CD14-positive monocyte (primary cell): ENCODE measurements around the gene RGS2. TPM values are rescaled to one million over a fixed set of nuclear protein-coding genes. Genes with fewer than 3 reads are reported as not detected.

Source experiments
- DNase-seq, 3 donors: peaks; one replicate each; pipeline ENCODE4 v3.0.0-alpha.2; 2011 to 2022
- H2AFZ ChIP-seq: 2 replicates; pipeline ENCODE4 v1.6.0; 2012; ENCODE audit warnings: mild to moderate bottlenecking, low read depth, low read length, inconsistent platforms; ENCODE audit not compliant: insufficient read depth, poor library complexity, severe bottlenecking
- H3K27ac ChIP-seq, 2 donors: 1 replicate in 1 of 2; 2 replicates in 1 of 2; pipeline ENCODE4 v1.5.1; 2012 to 2013; ENCODE audit warnings: low read length in 2 of 2, control low read depth in 1 of 2, inconsistent platforms in 1 of 2, low read depth in 1 of 2, mild to moderate bottlenecking in 1 of 2
- H3K27me3 ChIP-seq, 2 donors: one replicate each; pipeline versions ENCODE4 v1.6.0 to v1.6.1; 2011 to 2013; ENCODE audit warnings: low read length in 2 of 2; ENCODE audit not compliant: control insufficient read depth in 2 of 2, insufficient read depth in 2 of 2
- H3K36me3 ChIP-seq, 2 donors: replicated peaks in 1 of 2; 1 replicate in 1 of 2; 2 replicates in 1 of 2; pipeline versions ENCODE4 v1.5.1 to v1.6.1; 2012 to 2013; ENCODE audit warnings: low read length in 2 of 2, control low read depth in 1 of 2, inconsistent platforms in 1 of 2, mild to moderate bottlenecking in 1 of 2; ENCODE audit not compliant: insufficient read depth in 2 of 2, control insufficient read depth in 1 of 2
- H3K4me1 ChIP-seq, 2 donors: 1 replicate in 1 of 2; 2 replicates in 1 of 2; pipeline versions ENCODE4 v1.5.1 to v1.6.1; 2012 to 2013; ENCODE audit warnings: low read length in 2 of 2, control low read depth in 1 of 2, inconsistent platforms in 1 of 2, mild to moderate bottlenecking in 1 of 2, moderate library complexity in 1 of 2; ENCODE audit not compliant: insufficient read depth in 2 of 2, control insufficient read depth in 1 of 2
- H3K4me2 ChIP-seq: replicated peaks from 2 replicates; pipeline ENCODE3; 2012; ENCODE audit warnings: low read length, moderate library complexity, mild to moderate bottlenecking; ENCODE audit not compliant: poor library complexity, severe bottlenecking; ENCODE audit errors: extremely low read depth
- H3K4me3 ChIP-seq, 3 experiments: fragments of 200-600 bp in 1 of 3; sonication (generic) in 1 of 3; replicated peaks in 1 of 3; 1 replicate in 2 of 3; 2 replicates in 1 of 3; pipeline ENCODE4 v1.5.1; 2011 to 2013; ENCODE audit warnings: low read length in 3 of 3, mild to moderate bottlenecking in 3 of 3, control low read depth in 2 of 3, low read depth in 2 of 3, inconsistent platforms in 1 of 3, moderate library complexity in 1 of 3
- H3K79me2 ChIP-seq: 2 replicates; pipeline ENCODE4 v1.6.0; 2012; ENCODE audit warnings: mild to moderate bottlenecking, control low read depth, inconsistent platforms, low read length, moderate library complexity; ENCODE audit not compliant: insufficient read depth
- H3K9ac ChIP-seq: 2 replicates; pipeline ENCODE4 v1.6.0; 2017; ENCODE audit warnings: low read length, mild to moderate bottlenecking; ENCODE audit not compliant: insufficient read depth, poor library complexity, severe bottlenecking
- H3K9me3 ChIP-seq, 2 donors: replicated peaks in 1 of 2; 1 replicate in 1 of 2; 2 replicates in 1 of 2; pipeline versions ENCODE4 v1.5.1 to v1.6.1; 2012 to 2013; ENCODE audit warnings: low read length in 2 of 2, control low read depth in 1 of 2; ENCODE audit not compliant: control insufficient read depth in 1 of 2, insufficient read depth in 1 of 2
- H4K20me1 ChIP-seq: 2 replicates; pipeline ENCODE4 v1.6.0; 2012; ENCODE audit warnings: mild to moderate bottlenecking, low read length, control low read depth, moderate library complexity; ENCODE audit not compliant: insufficient read depth
- H3K27ac Mint-ChIP-seq, 7 donors: one replicate each; pipeline ENCODE4 v1.8.0; 2020; ENCODE audit warnings: mild to moderate bottlenecking in 7 of 7, mixed read lengths in 7 of 7, moderate library complexity in 6 of 7, inconsistent platforms in 2 of 7
- H3K27me3 Mint-ChIP-seq, 3 donors: one replicate each; pipeline ENCODE4 v1.8.0; 2021 to 2022; ENCODE audit warnings: low read depth in 3 of 3, mild to moderate bottlenecking in 3 of 3, mixed read lengths in 3 of 3, moderate library complexity in 3 of 3, inconsistent platforms in 1 of 3
- H3K36me3 Mint-ChIP-seq, 2 donors: one replicate each; pipeline ENCODE4 v1.8.0; 2020; ENCODE audit warnings: mixed read lengths in 2 of 2, inconsistent platforms in 1 of 2, mild to moderate bottlenecking in 1 of 2
- H3K4me1 Mint-ChIP-seq: one replicate; pipeline ENCODE4 v1.8.0; 2020; ENCODE audit warnings: mild to moderate bottlenecking, mixed read lengths
- H3K4me3 Mint-ChIP-seq, 2 donors: one replicate each; pipeline ENCODE4 v1.8.0; 2020; ENCODE audit warnings: mild to moderate bottlenecking in 2 of 2, mixed read lengths in 2 of 2, moderate library complexity in 1 of 2
- H3K9me3 Mint-ChIP-seq, 7 donors: one replicate each; pipeline ENCODE4 v1.8.0; 2020 to 2022; ENCODE audit warnings: mixed read lengths in 7 of 7, mild to moderate bottlenecking in 6 of 7, moderate library complexity in 6 of 7, inconsistent platforms in 2 of 7
- WGBS: methylation state at CpG from one replicate; pipeline ENCODE4 v1.1.5; 2013; ENCODE audit warnings: missing lambda C conversion rate; ENCODE audit not compliant: insufficient coverage; 5-methylcytosine and 5-hydroxymethylcytosine counted together
- intact Hi-C, 2 donors: fragments of 100-400 bp; cut with micrococcal nuclease; formaldehyde crosslinking; loops; one replicate each; pipeline versions ENCODE4 v1.15.0 to v1.15.1; 2023
- polyA plus RNA-seq, 3 donors: library from polyadenylated mRNA; depleted of rRNA in 1 of 3; unstranded in 2 of 3; stranded (reverse) in 1 of 3; fragments of 300-500 nt in 2 of 3; fragments of >200 nt in 1 of 3; fragmentation: Illumina TruSeq in 2 of 3; gene quantifications; 1 replicate in 2 of 3; 2 replicates in 1 of 3; pipeline ENCODE4 v1.2.3, GENCODE V29; 2012 to 2021
- TF ChIP-seq, protein P1 (sequence below): fragments of 200-600 bp; IDR thresholded peaks from one replicate; pipeline ENCODE4 v1.8.0; 2022; ENCODE audit warnings: antibody characterized with exemption, mild to moderate bottlenecking

RGS2 gene
- polyA plus RNA-seq, 3 donors = 974 to 3,307 (median 1,708) TPM

DNA sequence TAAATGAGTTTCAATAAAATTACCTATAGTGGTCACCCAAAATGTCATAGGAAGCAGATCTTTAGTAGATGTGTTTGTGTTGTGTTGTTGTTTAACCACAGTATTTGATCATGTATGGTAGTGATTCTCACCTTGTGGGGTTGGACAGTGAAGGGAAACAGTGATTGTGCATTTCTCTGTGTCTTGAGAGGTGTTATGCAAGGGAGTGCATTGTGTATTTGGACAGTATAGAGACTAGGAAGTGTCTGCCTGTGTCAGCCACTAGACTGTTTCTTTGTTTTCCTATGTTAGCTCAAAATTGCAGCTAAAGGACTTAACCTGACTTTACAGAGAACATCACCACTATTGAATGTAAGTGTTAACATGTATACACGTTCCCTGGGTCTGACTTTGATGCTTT, 6.0 kb downstream of the RGS2 start:
- intact Hi-C loops = loop anchor here (5.0 kb wide), 2 partner anchors 62 to 137 kb away; no protein-coding TSS in a partner anchor
- peak in 2 of 3 donors; percentile 39 to 60 for DNase-seq
- peaks cover 0 to 10% (median 0%) of the 10 kb centered on the region in 3 donors for H3K27me3 Mint-ChIP-seq
- H3K9me3 ChIP-seq = no peaks in the 10 kb centered on the region
- H3K9ac ChIP-seq = no peak overlapping the region
- no peak overlapping the region for H2AFZ ChIP-seq
- peaks cover 31 to 40% of the 10 kb centered on the region in 2 donors for H3K4me1 ChIP-seq
- no peak overlapping the region for H3K4me3 ChIP-seq
- no peak overlapping the region for H3K4me3 Mint-ChIP-seq
- H3K9me3 Mint-ChIP-seq = peaks cover 0 to 4% (median 4%) of the 10 kb centered on the region in 7 donors
- no peak overlapping the region for H3K27ac ChIP-seq
- peak overlapping the region; percentile 4 to 99 (median 72) for H3K27ac Mint-ChIP-seq
- H3K36me3 ChIP-seq = peaks cover 22% of the 10 kb centered on the region in 2 donors
- no peaks in the 10 kb centered on the region for H3K27me3 ChIP-seq
- no peak overlapping the region for H3K4me2 ChIP-seq
- H3K36me3 Mint-ChIP-seq = peaks cover 22 to 28% of the 10 kb centered on the region in 2 donors
- H4K20me1 ChIP-seq = peaks cover 34% of the 10 kb centered on the region
- peaks cover 66% of the 10 kb centered on the region for H3K4me1 Mint-ChIP-seq
- H3K79me2 ChIP-seq = peaks cover 22% of the 10 kb centered on the region
- no CpG with 5 or more reads among the region's 1 CpG for WGBS
- TF ChIP-seq, protein P1, sequence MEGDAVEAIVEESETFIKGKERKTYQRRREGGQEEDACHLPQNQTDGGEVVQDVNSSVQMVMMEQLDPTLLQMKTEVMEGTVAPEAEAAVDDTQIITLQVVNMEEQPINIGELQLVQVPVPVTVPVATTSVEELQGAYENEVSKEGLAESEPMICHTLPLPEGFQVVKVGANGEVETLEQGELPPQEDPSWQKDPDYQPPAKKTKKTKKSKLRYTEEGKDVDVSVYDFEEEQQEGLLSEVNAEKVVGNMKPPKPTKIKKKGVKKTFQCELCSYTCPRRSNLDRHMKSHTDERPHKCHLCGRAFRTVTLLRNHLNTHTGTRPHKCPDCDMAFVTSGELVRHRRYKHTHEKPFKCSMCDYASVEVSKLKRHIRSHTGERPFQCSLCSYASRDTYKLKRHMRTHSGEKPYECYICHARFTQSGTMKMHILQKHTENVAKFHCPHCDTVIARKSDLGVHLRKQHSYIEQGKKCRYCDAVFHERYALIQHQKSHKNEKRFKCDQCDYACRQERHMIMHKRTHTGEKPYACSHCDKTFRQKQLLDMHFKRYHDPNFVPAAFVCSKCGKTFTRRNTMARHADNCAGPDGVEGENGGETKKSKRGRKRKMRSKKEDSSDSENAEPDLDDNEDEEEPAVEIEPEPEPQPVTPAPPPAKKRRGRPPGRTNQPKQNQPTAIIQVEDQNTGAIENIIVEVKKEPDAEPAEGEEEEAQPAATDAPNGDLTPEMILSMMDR = no peak

- H3K9me3 ChIP-seq = no peaks in the 10 kb centered on the region
- H3K36me3 Mint-ChIP-seq = peaks cover 0 to 3% of the 10 kb centered on the region in 2 donors
- H3K9ac ChIP-seq = no peak overlapping the region
- H4K20me1 ChIP-seq = peaks cover 11% of the 10 kb centered on the region
- no peak overlapping the region for H3K4me2 ChIP-seq
- intact Hi-C loops = no loop called here
- no peaks in the 10 kb centered on the region for H3K36me3 ChIP-seq
- peak in 2 of 3 donors; percentile 38 to 62 for DNase-seq
- peaks cover 63% of the 10 kb centered on the region for H3K4me1 Mint-ChIP-seq
- no peaks in the 10 kb centered on the region for H3K27me3 Mint-ChIP-seq
- no CpG with 5 or more reads among the region's 4 CpGs for WGBS
- H3K4me3 Mint-ChIP-seq = no peak overlapping the region
- no peaks in the 10 kb centered on the region for H3K27me3 ChIP-seq
- no peak overlapping the region for H3K27ac ChIP-seq
- H3K79me2 ChIP-seq = no peaks in the 10 kb centered on the region
- no peaks in the 10 kb centered on the region for H3K9me3 Mint-ChIP-seq
- no peak overlapping the region for H2AFZ ChIP-seq
- TF ChIP-seq, protein P1 = no peak
- H3K4me3 ChIP-seq = no peak overlapping the region
- H3K27ac Mint-ChIP-seq = peak overlapping the region in 4 of 7 donors; percentile 51 to 86 (median 75)
- H3K4me1 ChIP-seq = peaks cover 23 to 28% of the 10 kb centered on the region in 2 donors
These were observed 8.4 kb downstream of the RGS2 start for GRCh38 chr1:192817246-192817645.
